NCI-H2107 treated with DMSO at 0.1 percent for 48 hours (cell line): ENCODE data around the gene RS1.

Experiments
- DNase-seq: peaks from one replicate; lab custom pipeline; 2025; ENCODE audit not compliant: unreplicated experiment; lab: John Stamatoyannopoulos, UW

The RS1 gene

DNA sequence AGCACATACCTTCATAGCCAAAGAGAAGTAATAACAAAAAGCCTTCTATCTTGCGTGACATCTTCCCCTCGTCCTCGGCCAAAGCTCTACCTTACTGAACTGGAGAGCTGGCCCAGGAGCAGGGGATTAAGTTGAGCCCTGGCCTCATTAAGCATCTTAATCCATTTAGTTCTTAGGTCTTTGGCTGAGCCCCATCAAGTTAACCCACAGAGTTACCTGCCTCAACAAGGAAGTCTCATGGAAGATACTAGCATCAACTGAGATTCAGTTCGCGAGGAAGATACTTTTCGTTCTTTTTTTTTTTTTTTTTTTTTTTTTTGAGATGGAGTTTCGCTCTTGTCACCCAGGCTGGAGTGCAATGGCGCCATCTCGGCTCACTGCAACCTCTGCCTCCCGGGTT, at the start of gene RS1:
RS1 (minus strand) TSS at position 101 of the 400 bp plus-strand sequence; CDS start at position 61, 40 bp downstream.
- DNase-seq = no peak

DNA sequence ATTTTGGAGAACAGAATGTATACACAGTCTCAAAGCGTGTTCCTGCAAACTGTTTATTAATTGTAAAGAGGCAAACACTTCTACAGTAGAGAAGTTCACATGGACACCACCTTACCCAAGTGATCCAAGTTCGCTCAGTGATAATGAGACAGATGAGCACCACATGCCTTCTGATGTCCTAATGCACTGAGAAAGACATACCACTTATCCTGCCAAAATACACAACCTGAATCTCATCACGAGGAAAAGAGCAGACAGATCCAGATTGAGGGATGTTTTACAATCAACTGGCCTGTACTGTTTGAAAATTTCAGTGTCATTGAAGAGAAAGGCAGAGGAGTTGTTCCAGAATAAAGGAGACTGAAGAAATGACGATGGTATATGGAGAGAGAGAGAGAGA, 47.9 kb upstream of the RS1 start:
- no peak for DNase-seq

- no peak for DNase-seq
These were observed 43.0 kb upstream of the RS1 start for GRCh38 chrX:18714910-18715309.

DNA sequence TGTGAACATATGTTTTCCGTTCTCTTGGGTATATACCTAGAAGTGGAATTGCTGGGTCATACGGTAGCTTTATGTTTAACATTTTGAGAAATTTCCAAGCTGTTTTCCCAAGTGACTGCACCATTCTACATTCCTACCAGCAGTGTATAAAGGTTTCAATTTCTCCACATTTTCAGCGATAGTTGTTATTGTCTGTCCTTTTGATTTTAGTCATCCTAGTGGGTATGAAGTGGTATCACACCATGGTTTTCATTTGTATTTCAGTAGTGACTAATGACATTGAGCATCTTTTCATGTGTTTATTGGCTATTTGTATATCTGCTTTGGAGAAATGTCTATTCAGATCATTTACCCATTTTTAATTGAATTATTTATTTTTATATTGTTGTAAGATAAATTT, 37.9 kb upstream of the RS1 start:
- DNase-seq = no peak

- DNase-seq = no peak
These were observed 35.6 kb upstream of the RS1 start, which contains the start of gene PPEF1 for GRCh38 chrX:18707426-18708049. PPEF1 (plus strand) TSS chrX:18707645; CDS start chrX:18707781, 136 bp downstream.

GRCh38 chrX:18702362-18703195, 30.7 kb upstream of the RS1 start:
- no peak for DNase-seq

GRCh38 chrX:18701621-18702361, 29.9 kb upstream of the RS1 start:
- DNase-seq = no peak

DNA sequence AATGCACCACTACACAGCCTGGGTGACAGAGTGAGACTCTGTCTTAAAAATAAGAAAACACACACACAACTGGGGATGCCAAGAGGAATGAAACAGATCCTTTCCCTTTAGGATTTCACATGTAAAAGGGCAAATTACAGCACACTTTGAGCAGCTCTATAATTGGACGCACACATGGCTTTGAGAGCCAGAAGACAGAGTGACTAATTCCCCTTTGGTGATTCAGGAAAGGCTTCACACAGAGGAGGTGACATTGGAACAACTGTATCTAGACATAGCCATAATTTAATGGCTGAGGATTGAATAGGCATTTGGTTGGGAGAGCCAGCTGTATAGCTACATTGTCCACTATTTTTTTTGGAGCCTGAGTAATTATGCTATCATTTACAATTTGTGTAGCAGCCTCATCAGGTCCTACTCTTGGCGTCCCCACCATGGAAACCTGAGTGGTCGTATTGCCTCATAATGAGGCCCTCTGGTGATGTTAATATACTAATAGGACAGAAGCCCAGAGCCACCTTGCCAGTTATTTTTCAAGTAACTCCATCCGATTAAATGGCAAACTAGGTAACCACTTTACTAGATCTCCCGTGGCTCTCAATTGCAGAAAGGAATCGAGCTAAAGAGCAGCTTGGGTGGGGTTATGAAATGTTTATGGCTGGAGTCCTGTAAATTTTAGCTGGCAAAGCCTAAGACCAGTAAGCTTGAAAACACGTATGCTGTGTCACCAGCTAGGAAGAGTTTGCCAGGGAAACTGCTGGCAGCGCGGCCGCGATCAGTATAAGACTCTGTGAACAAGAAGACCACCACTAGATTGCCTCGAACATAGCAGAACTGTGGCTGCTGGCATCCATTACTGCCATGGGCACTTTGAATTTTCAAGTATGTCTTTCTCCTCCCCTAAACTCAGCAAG, 27.1 kb upstream of the RS1 start:
- DNase-seq = peak; percentile 25

DNA sequence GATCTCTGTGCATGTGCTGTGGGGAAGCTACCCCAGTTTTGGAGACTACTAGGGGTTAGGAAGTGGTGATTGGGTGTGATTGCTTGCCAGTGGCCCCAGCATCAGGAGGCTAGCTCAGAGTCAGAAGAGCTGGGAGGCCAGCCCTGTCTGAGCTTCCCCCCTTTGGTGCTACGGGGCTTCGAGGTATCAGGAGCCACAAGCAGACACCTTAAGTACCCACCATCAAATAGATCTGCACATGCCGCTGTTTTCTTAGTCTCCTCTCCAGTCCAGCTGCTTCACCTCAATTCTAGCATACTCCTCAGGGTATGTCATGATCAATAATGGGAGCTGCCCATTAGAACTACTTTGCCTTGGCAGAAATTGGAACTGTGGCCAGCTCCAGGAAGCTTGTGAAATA, 24.7 kb upstream of the RS1 start:
- no peak for DNase-seq

- no peak for DNase-seq
These were observed 20.6 kb upstream of the RS1 start for GRCh38 chrX:18692541-18692940.

GRCh38 chrX:18691431-18691830, 19.5 kb upstream of the RS1 start:
- no peak for DNase-seq

- no peak for DNase-seq
These were observed 16.1 kb upstream of the RS1 start for GRCh38 chrX:18687856-18688495.

- DNase-seq = no peak
These were observed 11.1 kb upstream of the RS1 start for GRCh38 chrX:18682979-18683387.

- DNase-seq = no peak
These were observed 10.1 kb upstream of the RS1 start for GRCh38 chrX:18681996-18682395.

- no peak for DNase-seq
These were observed 5.4 kb upstream of the RS1 start for GRCh38 chrX:18677161-18677869.

DNA sequence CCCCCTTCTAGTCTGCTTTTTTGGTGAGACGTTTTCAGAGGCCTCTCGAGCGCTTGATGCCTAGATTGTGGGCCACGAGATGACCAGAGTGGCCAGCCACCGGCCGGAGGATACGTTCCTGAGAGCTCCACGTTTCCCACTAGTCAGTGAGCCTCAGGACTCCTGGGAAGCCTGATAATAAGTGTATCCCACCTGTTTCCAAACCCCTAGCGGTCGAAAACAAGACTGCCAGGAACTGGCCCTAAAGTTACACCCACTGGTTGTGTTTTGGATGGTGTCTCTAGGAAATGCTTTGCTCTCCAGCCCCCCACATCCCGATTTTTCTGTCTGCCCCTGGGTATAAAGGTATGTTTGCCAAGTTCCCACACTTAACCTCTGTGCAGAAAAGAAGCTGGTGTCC, 4.6 kb upstream of the RS1 start:
- no peak for DNase-seq

- no peak for DNase-seq
These were observed 4.1 kb upstream of the RS1 start for GRCh38 chrX:18676050-18676449.

DNA sequence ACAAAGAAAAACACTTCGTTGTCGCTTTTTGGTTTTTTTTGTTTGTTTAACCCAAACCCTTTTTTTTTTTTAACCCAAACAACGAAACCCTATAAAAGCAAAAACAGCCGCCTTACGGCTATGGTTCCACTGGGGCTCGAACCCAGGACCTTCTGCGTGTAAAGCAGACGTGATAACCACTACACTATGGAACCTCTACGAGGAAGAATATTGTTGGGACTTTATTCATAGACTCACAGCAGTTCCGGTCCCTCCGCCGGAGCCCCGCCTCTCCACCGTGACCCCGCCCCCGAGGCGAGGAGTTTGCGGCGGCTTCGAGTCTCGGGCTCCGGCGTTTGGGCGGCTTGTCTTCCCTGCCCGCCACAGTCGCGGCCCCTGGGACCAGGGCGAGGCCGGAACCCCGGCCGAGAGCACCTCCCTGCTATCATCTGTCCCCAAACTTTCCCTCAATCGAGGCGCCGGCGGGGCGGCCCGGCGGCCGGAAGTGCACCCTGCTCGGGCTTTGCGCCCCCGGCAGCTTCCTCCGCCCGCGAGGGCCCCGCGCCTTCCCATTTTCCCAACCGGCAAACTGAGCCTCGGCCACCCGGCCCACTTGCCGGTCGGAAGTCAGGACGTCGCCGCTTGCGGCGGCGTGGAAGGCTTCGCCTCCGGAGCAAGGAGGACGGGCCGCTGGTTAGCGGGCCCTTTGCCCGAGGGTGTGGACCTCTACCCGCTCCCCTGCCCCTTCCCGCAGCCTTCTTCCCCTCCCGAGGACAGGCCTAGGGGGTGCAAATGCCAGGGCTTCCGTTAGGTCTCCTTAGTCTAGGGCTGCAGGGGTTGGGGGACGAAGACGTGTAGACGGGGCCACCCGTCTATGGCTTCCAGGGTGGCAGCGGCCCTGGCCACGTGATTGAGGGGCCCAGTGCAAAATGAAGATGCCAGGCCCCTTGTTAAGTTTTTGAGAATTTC, 3.2 kb upstream of the RS1 start:
- DNase-seq = peak; percentile 68

GRCh38 chrX:18674417-18674787, 2.5 kb upstream of the RS1 start:
- peak; percentile 68 for DNase-seq
